ENCODE results near the gene RFT1. TPM values are rescaled to one million over a fixed set of nuclear protein-coding genes. Genes with fewer than 3 reads are reported as not detected.

The RFT1 gene
- total and polyA plus RNA-seq, 2 of the 13 experiments (the other 11 are each of a cell fraction or from before 2014, with no cell fraction given), result 23.2 to 37.0 TPM

DNA sequence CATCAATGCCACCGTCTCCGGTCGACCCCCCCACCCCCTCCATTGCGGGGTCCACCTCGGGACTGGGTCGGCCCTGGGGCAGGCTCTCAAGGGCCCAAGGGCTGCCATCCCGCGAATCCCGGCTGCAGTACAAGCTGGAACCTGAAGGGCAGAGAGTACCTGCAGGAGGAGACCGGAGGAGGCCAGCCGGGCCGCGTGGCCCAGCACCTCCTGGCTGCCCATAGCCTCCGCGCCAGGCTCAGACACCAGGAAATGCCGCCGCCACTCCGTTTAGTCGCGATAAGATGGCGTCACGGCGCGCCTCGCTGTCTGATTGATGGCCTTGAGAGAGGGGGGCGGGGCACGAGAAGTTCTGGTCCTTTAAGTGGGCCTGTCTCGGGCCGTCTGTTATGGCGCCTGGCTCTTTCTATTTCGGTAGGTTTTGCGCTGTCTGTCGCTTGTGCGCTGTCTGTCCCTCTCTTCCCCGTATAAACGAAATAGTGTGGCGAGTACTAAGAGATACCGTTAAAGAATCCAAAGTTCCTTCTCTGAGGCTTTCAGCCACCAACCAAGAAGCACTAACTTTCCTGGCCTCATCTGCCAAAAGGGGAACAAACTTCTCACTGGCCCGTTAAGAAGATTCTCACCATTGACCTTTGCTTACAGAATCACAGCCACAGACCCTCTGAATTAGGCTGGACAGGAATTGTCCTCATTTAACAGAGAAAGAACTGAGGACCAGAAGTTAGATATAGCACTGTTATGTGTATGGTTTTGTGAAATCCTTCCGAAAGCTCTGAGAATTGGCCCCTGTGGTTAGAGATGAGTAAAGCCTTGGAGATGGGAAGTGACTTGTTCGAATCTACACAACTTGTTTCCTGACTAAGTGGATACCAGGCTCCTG, at the start of gene RFT1 (continued):
- TF ChIP-seq POLR2G (IDR thresholded peaks at IDR 0.05; ENCODE audit: low read depth, low read length) (peak; percentile 96), SUZ12 (IDR thresholded peaks at IDR 0.05; ENCODE audit: low read depth, low read length) (no peak), SRY (CRISPR knock-in tag; IDR thresholded peaks at IDR 0.05) (0 out of 2 replicates have a peak, but pooled peaks have one; percentile 42), AGO2 (optimal IDR thresholded peaks at IDR 0.05; ENCODE audit: low read depth, low read length) (peak; percentile 32), YEATS2 (CRISPR knock-in tag; IDR thresholded peaks at IDR 0.05; ENCODE audit: borderline replicate concordance) (peak; percentile 84; the same call in 1 of the 2 replicates), ZNF746 (CRISPR knock-in tag; IDR thresholded peaks at IDR 0.05) (no peak), ZNF891 (CRISPR knock-in tag; IDR thresholded peaks at IDR 0.05) (peak; percentile 89), NR1H2 (CRISPR knock-in tag; IDR thresholded peaks at IDR 0.05; ENCODE audit: borderline replicate concordance, low read depth) (no peak; the same call in 1 of the 2 replicates), CENPT (CRISPR knock-in tag; IDR thresholded peaks at IDR 0.05; ENCODE audit: low read depth) (no peak), ZNF34 (CRISPR knock-in tag; IDR thresholded peaks at IDR 0.05; ENCODE audit: borderline replicate concordance) (no peak), ELF3 (CRISPR knock-in tag; IDR thresholded peaks at IDR 0.05) (peak; percentile 99)
- TF ChIP-seq, protein P1, sequence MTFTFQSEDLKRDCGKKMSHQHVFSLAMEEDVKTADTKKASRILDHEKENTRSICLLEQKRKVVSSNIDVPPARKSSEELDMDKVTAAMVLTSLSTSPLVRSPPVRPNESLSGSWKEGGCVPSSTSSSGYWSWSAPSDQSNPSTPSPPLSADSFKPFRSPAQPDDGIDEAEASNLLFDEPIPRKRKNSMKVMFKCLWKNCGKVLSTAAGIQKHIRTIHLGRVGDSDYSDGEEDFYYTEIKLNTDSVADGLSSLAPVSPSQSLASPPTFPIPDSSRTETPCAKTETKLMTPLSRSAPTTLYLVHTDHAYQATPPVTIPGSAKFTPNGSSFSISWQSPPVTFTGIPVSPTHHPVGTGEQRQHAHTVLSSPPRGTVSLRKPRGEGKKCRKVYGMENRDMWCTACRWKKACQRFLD (CRISPR knock-in tag; IDR thresholded peaks at IDR 0.05; ENCODE audit: borderline replicate concordance), result peak; percentile 60; the same call in 1 of the 2 replicates
- TF ChIP-seq, protein P2, sequence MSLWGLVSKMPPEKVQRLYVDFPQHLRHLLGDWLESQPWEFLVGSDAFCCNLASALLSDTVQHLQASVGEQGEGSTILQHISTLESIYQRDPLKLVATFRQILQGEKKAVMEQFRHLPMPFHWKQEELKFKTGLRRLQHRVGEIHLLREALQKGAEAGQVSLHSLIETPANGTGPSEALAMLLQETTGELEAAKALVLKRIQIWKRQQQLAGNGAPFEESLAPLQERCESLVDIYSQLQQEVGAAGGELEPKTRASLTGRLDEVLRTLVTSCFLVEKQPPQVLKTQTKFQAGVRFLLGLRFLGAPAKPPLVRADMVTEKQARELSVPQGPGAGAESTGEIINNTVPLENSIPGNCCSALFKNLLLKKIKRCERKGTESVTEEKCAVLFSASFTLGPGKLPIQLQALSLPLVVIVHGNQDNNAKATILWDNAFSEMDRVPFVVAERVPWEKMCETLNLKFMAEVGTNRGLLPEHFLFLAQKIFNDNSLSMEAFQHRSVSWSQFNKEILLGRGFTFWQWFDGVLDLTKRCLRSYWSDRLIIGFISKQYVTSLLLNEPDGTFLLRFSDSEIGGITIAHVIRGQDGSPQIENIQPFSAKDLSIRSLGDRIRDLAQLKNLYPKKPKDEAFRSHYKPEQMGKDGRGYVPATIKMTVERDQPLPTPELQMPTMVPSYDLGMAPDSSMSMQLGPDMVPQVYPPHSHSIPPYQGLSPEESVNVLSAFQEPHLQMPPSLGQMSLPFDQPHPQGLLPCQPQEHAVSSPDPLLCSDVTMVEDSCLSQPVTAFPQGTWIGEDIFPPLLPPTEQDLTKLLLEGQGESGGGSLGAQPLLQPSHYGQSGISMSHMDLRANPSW (CRISPR knock-in tag; IDR thresholded peaks at IDR 0.05; ENCODE audit: borderline replicate concordance), result no peak
- TF ChIP-seq, protein P3, sequence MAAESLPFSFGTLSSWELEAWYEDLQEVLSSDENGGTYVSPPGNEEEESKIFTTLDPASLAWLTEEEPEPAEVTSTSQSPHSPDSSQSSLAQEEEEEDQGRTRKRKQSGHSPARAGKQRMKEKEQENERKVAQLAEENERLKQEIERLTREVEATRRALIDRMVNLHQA (CRISPR knock-in tag; IDR thresholded peaks at IDR 0.05), result no peak
- TF ChIP-seq, protein P4, sequence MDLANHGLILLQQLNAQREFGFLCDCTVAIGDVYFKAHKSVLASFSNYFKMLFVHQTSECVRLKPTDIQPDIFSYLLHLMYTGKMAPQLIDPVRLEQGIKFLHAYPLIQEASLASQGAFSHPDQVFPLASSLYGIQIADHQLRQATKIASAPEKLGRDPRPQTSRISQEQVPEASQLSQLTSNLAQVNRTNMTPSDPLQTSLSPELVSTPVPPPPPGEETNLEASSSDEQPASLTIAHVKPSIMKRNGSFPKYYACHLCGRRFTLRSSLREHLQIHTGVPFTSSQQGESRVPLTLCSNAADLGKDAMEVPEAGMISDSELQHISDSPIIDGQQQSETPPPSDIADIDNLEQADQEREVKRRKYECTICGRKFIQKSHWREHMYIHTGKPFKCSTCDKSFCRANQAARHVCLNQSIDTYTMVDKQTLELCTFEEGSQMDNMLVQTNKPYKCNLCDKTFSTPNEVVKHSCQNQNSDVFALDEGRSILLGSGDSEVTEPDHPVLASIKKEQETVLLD (CRISPR knock-in tag; IDR thresholded peaks at IDR 0.05; ENCODE audit: low read depth), result no peak
- TF ChIP-seq, protein P5, sequence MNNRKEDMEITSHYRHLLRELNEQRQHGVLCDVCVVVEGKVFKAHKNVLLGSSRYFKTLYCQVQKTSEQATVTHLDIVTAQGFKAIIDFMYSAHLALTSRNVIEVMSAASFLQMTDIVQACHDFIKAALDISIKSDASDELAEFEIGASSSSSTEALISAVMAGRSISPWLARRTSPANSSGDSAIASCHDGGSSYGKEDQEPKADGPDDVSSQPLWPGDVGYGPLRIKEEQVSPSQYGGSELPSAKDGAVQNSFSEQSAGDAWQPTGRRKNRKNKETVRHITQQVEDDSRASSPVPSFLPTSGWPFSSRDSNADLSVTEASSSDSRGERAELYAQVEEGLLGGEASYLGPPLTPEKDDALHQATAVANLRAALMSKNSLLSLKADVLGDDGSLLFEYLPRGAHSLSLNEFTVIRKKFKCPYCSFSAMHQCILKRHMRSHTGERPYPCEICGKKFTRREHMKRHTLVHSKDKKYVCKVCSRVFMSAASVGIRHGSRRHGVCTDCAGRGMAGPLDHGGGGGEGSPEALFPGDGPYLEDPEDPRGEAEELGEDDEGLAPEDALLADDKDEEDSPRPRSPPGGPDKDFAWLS (CRISPR knock-in tag; IDR thresholded peaks at IDR 0.05; ENCODE audit: borderline replicate concordance), result no peak
